ENCODE measurements around the gene KCNH2.

KCNH2 gene

DNA sequence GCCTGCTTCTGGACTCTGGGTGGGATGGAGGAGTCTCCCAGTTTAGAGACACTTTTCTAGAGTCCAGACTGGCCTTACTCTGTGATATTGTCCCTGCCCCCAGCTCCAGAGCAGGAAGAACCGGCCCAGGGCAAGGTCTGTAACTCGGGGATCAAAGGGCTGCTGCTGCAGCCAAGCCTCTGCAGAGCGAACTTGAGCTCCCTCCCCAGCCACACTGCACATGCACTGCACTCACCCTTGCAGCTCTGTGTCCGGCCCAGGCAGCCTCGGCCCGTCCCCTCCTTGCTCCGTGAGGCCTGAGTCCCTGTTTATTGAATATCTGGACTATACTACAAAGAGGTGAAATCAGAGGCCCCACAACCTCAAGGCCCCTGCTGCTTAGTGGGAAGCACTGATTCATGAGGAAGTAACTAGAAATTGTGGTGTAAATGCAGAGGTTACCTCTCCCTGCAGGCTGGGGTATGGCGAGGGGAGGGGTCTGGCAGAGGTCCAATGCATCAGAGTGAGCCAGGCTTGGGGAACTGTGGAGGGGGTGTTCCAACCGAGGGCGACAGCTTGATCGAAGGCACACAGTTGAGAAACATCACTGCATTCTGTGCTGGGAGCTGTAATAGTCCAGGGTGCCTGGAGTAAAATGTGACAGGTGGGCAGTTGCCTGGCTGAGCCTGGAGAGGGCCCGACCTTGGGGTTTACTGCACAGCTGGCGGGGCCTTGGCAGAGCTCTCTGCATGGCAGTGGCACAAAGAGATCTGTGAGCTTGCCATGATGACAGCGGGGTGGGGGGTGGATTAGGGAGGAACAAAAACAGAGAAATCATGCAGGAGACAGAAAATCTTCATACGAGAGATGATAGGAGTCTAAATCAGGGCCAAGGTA, 76.7 kb downstream of the KCNH2 start:
- in situ Hi-C loops (cut with MboI; ENCODE audit: low pct_unique_long_range_greater_than_20kb, low sequenced_read_pairs): no loop called here
- no peak for DNase-seq

DNA sequence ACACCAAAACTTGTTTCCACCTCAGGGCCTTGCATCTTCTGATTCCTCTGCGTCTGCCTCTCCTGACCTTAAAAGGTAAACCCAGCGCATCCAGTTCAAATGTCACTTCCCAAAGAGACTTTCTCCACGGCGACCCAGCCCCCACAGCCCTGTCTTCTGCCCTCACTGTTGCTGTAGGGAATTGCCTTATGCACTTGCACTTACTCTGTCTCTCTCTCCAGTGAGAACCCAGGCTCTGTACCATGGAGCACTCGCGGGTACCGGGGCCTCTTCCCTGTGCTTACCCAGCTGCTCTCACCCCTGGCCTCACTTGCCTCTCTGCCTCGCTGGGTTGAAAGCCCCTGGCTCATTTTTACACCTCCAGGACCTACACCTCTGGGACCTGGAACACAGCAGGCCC, 77.4 kb downstream of the KCNH2 start:
- in situ Hi-C loops (cut with MboI; ENCODE audit: low pct_unique_long_range_greater_than_20kb, low sequenced_read_pairs): no loop called here
- no peak for DNase-seq

GRCh38 chr7:150898475-150899011, 79.6 kb downstream of the KCNH2 start:
- in situ Hi-C loops (cut with MboI; ENCODE audit: low pct_unique_long_range_greater_than_20kb, low sequenced_read_pairs): no loop called here
- peak; percentile 75 for DNase-seq

GRCh38 chr7:150897502-150898474, 80.3 kb downstream of the KCNH2 start:
- DNase-seq: peak; percentile 11
- in situ Hi-C loops (cut with MboI; ENCODE audit: low pct_unique_long_range_greater_than_20kb, low sequenced_read_pairs): no loop called here

DNA sequence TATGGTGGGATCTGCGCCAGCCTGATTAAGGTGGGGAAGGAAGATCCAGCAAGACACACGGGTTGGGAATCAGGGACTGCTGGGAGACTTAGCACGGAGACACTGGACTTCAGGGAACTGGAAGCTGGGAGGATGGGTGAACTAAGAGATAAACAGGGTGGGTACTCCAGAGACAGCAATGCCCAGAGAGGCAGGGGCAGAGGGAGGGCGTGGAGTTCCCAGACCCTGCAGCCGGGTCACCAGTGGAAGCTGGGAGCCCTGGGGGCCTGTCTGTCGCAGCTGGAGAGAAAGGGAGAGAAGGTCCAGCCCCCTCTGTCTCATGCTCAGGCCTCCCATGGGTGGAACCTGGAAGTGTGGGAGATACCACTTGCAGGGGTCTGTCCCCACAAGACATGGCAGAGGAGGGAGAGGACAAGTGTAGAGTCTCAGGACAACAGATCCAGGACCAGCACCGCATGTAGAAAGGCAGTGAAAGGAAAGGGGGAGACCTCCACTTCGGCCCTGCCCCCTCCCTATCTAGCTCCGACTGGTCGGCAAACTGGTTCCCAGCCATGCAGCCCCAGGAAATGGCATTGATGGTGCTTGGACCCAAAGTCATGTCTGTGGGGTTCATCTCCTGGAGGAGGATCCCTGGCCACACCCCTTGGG, 81.4 kb downstream of the KCNH2 start:
- in situ Hi-C loops (cut with MboI; ENCODE audit: low pct_unique_long_range_greater_than_20kb, low sequenced_read_pairs): no loop called here
- no peak for DNase-seq

DNA sequence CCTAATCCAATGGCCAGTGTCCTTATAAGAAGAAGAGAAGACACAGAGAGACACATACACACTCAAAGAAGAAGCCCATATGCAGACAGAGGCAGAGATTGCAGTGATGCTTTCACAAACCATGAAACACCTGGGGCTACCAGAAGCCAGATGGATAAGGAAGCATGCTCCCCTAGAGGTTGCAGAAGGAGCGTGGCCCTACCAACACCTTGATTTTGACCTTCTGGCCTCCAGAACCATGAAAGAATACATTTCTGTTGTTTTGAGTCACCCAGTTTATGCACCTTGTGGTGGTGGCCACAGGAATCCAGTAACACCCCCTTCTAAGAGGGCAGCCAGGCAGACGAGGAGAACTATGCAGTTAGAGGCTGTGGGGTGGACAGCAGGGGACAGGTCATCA, 82.3 kb downstream of the KCNH2 start:
- in situ Hi-C loops (cut with MboI; ENCODE audit: low pct_unique_long_range_greater_than_20kb, low sequenced_read_pairs): no loop called here
- no peak for DNase-seq

Measured in KBM-7 (cell line).